Urothelium cell line (cell line): ENCODE measurements around the gene HIBCH.
"Not testable (repeated sequence)": the region's sequence is repeated elsewhere in the genome, so short reads cannot be mapped to it uniquely, and the experiment has no call there.

Source experiments
- DNase-seq: peaks from one replicate; pipeline ENCODE4 v3.0.0; 2011; ENCODE audit warnings: low spot score, mixed read lengths
- FAIRE-seq: peaks from 2 replicates; lab custom pipeline; 2011; peaks lifted over from hg19 to GRCh38; lab: Jason Lieb, UNC

The HIBCH gene

DNA sequence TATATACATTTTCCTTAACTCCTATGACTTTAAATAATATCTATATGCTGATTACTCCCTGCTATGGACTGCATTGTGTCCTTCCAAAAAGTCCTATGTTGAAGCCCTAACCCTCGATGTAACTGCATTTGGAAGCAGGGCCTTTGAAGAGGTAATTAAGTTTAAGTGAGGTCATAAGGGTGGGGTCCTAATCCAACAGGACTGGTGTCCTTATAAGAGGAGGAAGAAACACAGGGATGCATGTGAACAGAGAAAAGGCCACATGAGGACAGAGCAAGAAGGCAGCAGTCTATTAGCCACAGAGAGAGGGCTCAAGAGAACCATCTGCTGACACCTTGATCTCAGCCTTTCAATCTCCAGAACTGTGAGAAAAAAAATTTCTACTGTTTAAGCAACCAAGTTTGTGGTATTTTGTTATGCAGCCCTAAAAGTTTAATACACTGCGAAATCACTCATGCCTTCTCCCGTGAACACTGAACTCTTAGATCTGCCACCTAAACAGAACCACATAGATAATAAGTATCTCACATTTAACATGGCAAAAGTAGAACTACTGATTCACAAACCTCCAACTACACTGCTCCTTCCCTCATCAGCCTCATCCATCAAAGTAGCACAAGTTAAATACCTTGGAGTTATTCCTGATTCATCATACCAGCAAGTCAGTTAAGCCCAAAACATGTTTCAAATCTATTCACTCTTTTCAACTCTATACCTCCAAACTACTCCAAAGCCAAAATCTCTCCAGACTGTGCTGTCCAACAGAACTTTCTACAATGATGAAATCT lies 65.4 kb downstream of the HIBCH start:
- no peak for DNase-seq
- no peak for FAIRE-seq

DNA sequence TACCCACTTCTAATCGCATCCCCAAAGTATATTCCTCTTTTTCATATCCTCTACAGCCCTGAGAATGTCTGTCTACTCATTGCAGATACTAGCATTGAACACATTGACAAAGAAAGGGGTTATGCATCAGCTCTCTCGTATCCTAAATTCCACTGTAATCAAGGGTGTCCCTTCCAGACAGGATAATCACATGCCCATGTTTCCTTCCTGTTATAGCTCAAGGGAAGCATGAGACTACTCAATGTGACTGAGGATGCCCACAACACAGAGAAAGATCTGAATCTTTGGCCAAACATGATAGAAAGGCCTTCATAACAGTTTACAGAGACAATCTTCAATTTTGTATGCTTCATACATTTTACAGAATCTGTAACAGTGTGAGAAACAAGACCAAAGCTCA lies 69.2 kb downstream of the HIBCH start:
- no peak for DNase-seq
- FAIRE-seq = peak; percentile 44

DNA sequence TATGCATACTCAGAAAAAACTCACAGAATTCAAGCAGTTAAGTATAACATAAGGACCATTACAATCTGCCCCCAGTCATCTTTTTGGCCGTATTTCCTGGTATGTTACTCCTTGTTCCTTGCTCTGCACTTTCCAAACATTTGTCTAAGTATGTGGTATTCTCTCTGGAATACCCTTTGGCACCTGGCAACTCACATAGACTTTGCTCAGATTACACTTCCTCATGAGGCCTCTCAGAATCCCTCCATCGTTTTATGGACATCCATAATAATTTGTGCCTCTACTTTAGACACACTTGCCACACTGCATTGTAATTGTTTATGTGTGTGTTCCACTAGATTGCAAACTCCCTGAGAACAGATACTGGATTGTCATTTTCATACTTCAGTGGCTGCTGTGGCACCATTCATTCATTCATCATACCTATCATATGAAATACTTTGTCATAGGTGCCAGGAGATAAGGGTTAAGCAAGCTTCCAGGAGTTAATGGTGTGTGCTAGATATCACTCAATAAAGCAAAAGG lies 84.0 kb downstream of the HIBCH start:
- DNase-seq (no peak), FAIRE-seq (no peak)

DNA sequence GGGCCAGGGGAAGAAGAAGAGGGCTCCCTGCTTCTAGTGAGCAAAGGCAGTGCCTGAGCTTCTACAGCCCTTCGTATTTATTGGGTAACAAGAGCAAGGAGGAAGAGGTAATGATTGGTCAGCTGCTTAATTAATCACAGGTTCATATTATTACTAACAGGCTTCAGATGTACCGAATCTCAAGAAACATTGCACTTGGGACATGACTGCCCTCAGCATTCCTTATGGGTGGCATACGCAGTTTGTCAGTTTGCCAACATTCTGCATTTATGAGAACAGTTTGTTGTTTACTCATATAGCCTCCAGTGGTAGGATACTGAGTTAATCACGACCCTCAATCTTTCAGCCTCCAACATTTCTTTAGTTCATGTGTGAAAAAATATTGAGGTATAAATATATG lies 84.5 kb downstream of the HIBCH start:
- FAIRE-seq = no peak
- no peak for DNase-seq

- not testable (repeated sequence) for FAIRE-seq, DNase-seq
These were observed 95.6 kb downstream of the HIBCH start for GRCh38 chr2:190223989-190224388.

GRCh38 chr2:190222745-190223144 lies 96.9 kb downstream of the HIBCH start:
- DNase-seq, FAIRE-seq: not testable (repeated sequence)

DNA sequence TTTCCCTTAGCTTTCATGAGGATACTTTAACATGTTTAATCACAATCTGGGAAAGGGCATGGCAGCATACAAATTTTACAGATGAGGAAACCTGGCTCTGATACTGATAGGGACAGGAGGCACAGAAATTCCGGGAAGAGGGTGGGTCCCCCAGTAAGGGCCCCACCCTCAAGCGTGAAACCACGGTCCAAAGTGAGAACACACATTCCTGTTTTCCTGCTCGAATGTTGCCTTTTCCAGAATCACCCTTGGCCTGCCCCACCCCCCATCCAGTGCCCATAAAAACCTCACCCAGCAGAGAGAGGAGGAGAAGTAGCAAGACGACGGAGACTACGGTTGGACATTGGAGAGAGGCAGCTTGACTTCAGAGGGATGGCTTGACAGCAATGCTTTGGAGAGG lies 98.2 kb downstream of the HIBCH start:
- FAIRE-seq = no peak

DNA sequence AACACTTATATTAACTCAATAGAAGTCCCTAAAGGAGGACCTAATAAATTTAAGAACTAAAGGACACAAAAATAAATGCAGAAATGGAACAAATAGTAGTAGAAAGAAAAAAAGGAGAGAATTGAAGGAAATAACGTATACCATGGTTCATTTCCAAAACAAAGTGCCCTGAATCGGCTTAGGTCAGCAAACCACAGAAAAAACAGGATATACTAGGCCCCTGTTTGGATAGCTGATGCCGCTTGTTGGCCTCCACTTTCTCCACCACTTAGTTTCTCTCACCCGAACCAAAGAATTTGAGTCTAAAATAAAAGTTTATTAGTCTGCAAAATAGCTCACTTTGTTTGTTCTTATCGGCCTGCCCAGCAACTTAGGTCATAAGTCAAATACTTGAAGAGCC lies 100.4 kb downstream of the HIBCH start:
- no peak for FAIRE-seq
- no peak for DNase-seq

More for the DNA sequence above, 98.2 kb downstream of the HIBCH start:
- DNase-seq = no peak

- DNase-seq = no peak
- FAIRE-seq = no peak
These were observed 102.0 kb downstream of the HIBCH start for GRCh38 chr2:190217616-190218015.

DNA sequence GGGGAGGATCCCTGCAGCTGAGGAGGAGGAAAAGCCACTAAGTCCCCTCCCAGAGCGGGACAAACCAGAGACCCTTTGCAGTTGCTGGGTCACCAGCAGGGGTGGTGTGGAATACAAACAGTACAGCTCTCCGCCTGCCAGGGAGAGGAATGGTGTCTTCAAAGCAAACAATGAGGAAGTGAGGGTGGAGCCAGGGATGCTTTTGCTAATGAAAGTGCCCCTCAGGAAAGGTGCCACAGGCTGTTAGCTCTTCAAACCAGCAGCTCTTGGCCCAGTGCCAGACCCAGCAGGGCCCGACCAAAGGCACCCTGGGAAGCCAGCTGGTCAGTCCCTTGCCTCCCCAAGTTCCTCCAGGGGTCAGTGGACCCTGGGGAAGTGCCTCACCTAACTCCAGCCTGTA lies 102.8 kb downstream of the HIBCH start:
- no peak for FAIRE-seq
- DNase-seq = peak; percentile 14

- FAIRE-seq (no peak), DNase-seq (no peak)
These were observed 104.0 kb downstream of the HIBCH start for GRCh38 chr2:190215620-190216019.

DNA sequence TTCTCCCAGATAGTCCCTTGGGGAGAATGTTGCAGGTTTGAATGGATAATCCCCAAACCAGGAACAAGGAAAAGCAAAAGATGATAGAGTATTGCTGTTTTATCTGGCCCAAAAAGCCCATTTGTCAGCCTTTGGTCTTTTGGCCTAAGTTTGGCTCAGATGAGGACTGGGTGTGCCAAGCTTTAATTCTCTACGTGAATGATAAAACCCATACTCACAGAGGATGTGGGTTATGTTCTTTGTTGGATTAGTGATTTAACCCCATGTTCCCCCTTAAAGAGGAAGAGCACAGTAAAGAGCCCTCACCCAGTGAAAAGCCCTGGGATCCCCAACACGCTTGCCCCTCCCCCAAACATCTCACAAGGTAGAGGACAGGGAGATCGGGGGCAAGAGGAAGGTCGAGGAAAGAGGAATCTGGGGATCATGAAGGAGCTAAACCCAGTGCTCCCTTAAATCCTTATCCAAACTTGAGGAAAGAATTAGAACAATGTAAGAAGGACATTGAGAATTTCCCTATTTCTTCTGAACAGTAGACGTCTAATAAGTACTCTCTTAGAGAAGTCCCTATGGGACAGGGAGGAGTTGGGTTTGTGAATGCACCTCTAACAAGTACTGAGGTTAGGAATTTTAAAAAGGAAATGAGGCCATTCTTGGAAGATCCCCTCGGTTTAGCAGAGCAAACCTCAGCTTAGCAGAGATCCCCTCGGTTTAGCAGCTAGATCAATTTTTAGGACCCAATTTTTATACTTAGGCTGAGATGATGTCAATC lies 105.0 kb downstream of the HIBCH start:
- FAIRE-seq (no peak), DNase-seq (no peak)

DNA sequence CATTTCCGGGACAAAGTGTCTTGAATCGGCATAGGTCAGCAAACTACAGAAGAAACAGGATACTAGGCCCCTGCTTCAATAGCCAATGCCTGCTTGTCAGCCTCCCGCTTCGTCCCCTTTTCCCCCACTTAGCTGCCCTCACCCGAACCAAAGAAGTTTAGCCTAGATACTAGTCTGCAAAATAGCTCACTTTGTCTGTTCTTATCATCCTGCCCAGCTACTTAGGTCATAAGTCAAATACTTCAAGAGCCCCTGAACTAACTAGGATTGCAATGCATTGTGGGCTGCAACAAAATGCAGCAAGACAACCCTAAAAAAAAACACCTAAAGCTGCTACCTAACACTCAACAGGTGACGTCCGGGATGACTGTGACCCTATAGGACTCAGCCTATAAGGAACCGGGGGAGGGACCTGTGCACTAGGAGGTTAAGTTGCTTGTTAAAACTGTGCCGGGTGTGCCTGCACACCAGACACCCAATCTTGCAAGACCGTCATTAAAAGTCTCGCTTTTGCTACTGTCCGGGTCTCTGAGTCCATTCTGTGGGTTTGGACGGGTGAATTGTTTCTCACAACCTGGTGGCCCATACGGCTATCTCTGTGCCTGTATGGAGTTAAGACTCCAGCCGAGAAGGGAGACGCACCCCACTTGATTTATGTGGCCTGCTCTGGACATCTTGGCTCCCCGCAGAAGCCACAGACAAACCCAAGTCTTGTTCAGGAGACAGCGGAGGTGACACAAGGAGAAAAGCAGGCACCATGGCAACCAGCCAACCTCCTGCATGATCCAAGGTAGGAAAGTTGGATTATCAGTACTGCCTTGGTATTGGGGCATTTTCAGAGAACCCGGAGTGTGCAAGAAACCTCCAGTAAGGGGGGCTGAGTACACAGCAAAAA lies 105.9 kb downstream of the HIBCH start:
- FAIRE-seq (no peak), DNase-seq (peak; percentile 6)

GRCh38 chr2:190210471-190210870 lies 109.2 kb downstream of the HIBCH start:
- DNase-seq (no peak), FAIRE-seq (no peak)

GRCh38 chr2:190209559-190209958 lies 110.1 kb downstream of the HIBCH start:
- DNase-seq (no peak), FAIRE-seq (no peak)

GRCh38 chr2:190207930-190208329 lies 111.7 kb downstream of the HIBCH start:
- no peak for FAIRE-seq
- DNase-seq = no peak

- FAIRE-seq (no peak), DNase-seq (no peak)
These were observed 114.0 kb downstream of the HIBCH start for GRCh38 chr2:190205657-190206056.

DNA sequence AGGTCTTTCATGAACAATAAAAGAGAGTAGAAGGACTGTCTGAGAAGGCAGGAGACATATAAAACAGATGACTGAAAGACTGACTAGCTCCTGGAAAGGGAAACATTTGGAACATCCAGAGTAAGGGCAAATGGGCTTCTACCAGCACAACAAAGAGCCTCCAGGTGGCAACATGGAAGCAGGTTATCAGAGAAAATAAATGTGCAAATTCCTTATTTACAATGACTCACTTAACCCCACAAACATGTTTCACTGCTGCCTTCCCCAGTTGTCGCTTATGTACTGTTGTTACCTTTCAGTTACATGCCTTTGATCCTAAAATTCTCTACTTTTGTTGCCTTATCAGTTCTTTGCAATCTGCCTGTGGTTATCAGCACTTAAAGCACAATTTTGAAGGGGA lies 117.0 kb downstream of the HIBCH start:
- FAIRE-seq (no peak), DNase-seq (no peak)

DNA sequence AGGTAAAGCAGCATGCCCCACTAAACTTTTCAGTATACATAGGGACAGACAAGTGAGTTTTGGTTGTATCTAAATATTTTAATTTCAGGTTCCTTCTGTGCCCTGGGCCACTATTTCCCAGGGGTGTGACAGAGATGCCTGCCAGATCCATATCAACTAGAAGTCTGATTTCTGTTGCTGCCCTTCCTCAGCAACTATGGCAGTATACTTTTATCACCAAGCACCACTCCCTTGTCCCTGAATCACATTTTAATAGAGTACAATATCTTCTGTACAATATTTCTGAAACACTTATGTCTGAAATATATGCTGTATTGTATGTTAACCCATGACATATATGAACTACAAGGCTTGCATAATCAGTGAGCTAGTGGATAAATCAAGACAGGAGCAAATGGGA lies 117.6 kb downstream of the HIBCH start:
- FAIRE-seq = no peak
- no peak for DNase-seq

DNA sequence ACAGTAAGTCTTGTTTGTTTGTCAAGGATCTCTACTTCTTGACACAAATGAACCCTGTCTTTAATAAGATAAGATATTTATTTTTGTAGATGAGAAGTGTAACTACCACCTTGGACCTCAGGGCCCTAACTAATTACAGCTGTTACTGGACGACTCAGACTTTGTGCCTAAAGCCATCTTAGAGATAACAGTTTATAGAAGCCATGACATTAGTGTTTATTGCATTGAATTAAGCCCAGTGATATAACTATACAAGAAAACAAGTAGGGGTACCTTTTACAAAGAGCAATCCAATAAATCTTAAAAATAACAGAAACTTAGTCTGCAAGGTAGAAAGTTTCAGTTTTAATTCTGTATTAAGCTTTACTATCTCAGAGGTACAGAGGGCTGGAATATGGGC lies 119.0 kb downstream of the HIBCH start:
- no peak for FAIRE-seq
- no peak for DNase-seq

GRCh38 chr2:190199530-190199929 lies 120.1 kb downstream of the HIBCH start:
- FAIRE-seq (no peak), DNase-seq (no peak)
